Spleen (tissue), 7 donors: Measurements from ENCODE around the gene POU3F2.

Experiments
- CTCF ChIP-seq, 11 experiments: fragments of 200-600 bp in 7 of 11; fragments of 450-650 bp in 4 of 11; sonication (generic) in 4 of 11; IDR thresholded peaks in 8 of 11; conservative IDR thresholded peaks in 3 of 11; 1 replicate in 7 of 11; 2 replicates in 4 of 11; pipeline versions ENCODE4 v1.4.0 to v1.8.0; 2016 to 2021; ENCODE audit warnings: antibody characterized with exemption in 11 of 11, inconsistent platforms in 4 of 11, mild to moderate bottlenecking in 1 of 11
- POLR2A ChIP-seq, 3 donors: fragments of 450-650 bp; IDR thresholded peaks; one replicate each; pipeline ENCODE4 v1.5.1; 2017; ENCODE audit warnings: antibody characterized with exemption in 3 of 3, mild to moderate bottlenecking in 1 of 3
- donor health status: DM: no; HTN: no; CAD: no; lungs with moderate emphysema.
- donor health status: DM: no; HTN: no; CAD: no.
- donor health status: DM: no; HTN: no; CAD: no.

- TF ChIP-seq POLR2A (IDR thresholded peaks at IDR 0.05) (no peak), CTCF (IDR thresholded peaks at IDR 0.05 in 8 of 11, conservative IDR thresholded peaks at IDR 0.05 in 3 of 11) (no peak)
Measured at GRCh38 chr6:98828211-98828788, 6.1 kb upstream of the POU3F2 start.
